H1 (cell line): ENCODE results near the gene PFKP. TPM values are rescaled to one million over a fixed set of nuclear protein-coding genes. Genes with fewer than 3 reads are reported as not detected.

Source experiments
- CTCF ChIA-PET: fragments of 300-600 bp; sonication (Branson Sonifier 250); formaldehyde crosslinking; loops from one replicate; lab custom pipeline; 2021; ENCODE audit not compliant: partially characterized antibody; lab: Charles Lee
- POLR2A ChIA-PET: fragments of 300-600 bp; sonication (Branson Sonifier 250); formaldehyde crosslinking; loops from one replicate; lab custom pipeline; 2021; ENCODE audit warnings: inconsistent platforms; ENCODE audit not compliant: partially characterized antibody; lab: Charles Lee
- DNase-seq, 2 experiments: peaks; one replicate each; pipeline versions ENCODE4 v3.0.0 to v3.0.0-alpha.2; 2010 to 2022; ENCODE audit warnings: low spot score in 2 of 2, low read depth in 1 of 2, mixed read lengths in 1 of 2
- FAIRE-seq: peaks from 2 replicates; lab custom pipeline; 2011; peaks lifted over from hg19 to GRCh38; lab: Jason Lieb, UNC
- H2AFZ ChIP-seq: 2 replicates; pipeline ENCODE4 v1.8.1; 2012; ENCODE audit warnings: low read length, inconsistent platforms
- H2AK5ac ChIP-seq: 2 replicates; pipeline ENCODE4 v1.6.1; 2013; ENCODE audit warnings: low read depth, low read length
- H2BK120ac ChIP-seq: replicated peaks from 2 replicates; pipeline ENCODE3; 2013; ENCODE audit warnings: low read depth, low read length, inconsistent platforms
- H2BK12ac ChIP-seq: 2 replicates; pipeline ENCODE4 v1.6.1; 2013; ENCODE audit warnings: low read depth, low read length
- H2BK15ac ChIP-seq: 2 replicates; pipeline ENCODE4 v1.6.1; 2013; ENCODE audit warnings: low read length
- H2BK20ac ChIP-seq: 2 replicates; pipeline ENCODE4 v1.6.1; 2013; ENCODE audit warnings: low read length
- H2BK5ac ChIP-seq: 2 replicates; pipeline ENCODE4 v1.6.1; 2013; ENCODE audit warnings: low read depth, low read length
- H3K14ac ChIP-seq: 2 replicates; pipeline ENCODE4 v1.6.1; 2013; ENCODE audit warnings: inconsistent platforms; ENCODE audit not compliant: insufficient read length
- H3K18ac ChIP-seq: 2 replicates; pipeline ENCODE4 v1.6.1; 2013; ENCODE audit warnings: low read length; ENCODE audit errors: extremely low read depth
- H3K23ac ChIP-seq: 2 replicates; pipeline ENCODE4 v1.6.1; 2013; ENCODE audit warnings: inconsistent platforms; ENCODE audit not compliant: insufficient read length
- H3K23me2 ChIP-seq: 2 replicates; pipeline ENCODE4 v1.6.1; 2013; ENCODE audit warnings: low read depth, low read length
- H3K27ac ChIP-seq: 2 replicates; pipeline ENCODE4 v1.6.1; 2011; ENCODE audit warnings: low read depth, low read length, inconsistent platforms
- H3K27me3 ChIP-seq, 4 experiments: replicated peaks in 1 of 4; 1 replicate in 1 of 4; 2 replicates in 3 of 4; pipeline versions ENCODE4 v1.6.1 to v1.8.1; 2011 to 2013; ENCODE audit warnings: low read length in 3 of 4, mild to moderate bottlenecking in 3 of 4, inconsistent platforms in 2 of 4, mixed read lengths in 2 of 4, moderate library complexity in 1 of 4; ENCODE audit not compliant: control insufficient read depth in 3 of 4, insufficient read depth in 3 of 4; ENCODE audit errors: extremely low read depth in 1 of 4
- H3K36me3 ChIP-seq, 4 experiments: 2 replicates each; pipeline versions ENCODE4 v1.6.1 to v1.8.1; 2011 to 2013; ENCODE audit warnings: mild to moderate bottlenecking in 4 of 4, low read length in 3 of 4, moderate library complexity in 2 of 4, control low read depth in 1 of 4, inconsistent platforms in 1 of 4; ENCODE audit not compliant: insufficient read depth in 4 of 4, control insufficient read depth in 2 of 4
- H3K4ac ChIP-seq: replicated peaks from 2 replicates; pipeline ENCODE3; 2013; ENCODE audit warnings: low read length, low read depth, mixed read lengths, inconsistent platforms; ENCODE audit not compliant: insufficient read length
- H3K4me1 ChIP-seq, 4 experiments: replicated peaks in 1 of 4; 1 replicate in 1 of 4; 2 replicates in 3 of 4; pipeline versions ENCODE4 v1.6.1 to v1.8.1; 2011 to 2013; ENCODE audit warnings: low read length in 3 of 4, inconsistent platforms in 2 of 4, mixed read lengths in 1 of 4; ENCODE audit not compliant: insufficient read depth in 4 of 4, control insufficient read depth in 3 of 4
- H3K4me2 ChIP-seq, 2 experiments: 2 replicates each; pipeline versions ENCODE4 v1.6.1 to v1.8.1; 2011 to 2013; ENCODE audit warnings: low read depth in 2 of 2, low read length in 2 of 2, control low read depth in 1 of 2, inconsistent platforms in 1 of 2, mild to moderate bottlenecking in 1 of 2; ENCODE audit not compliant: insufficient read depth in 1 of 2
- H3K4me3 ChIP-seq, 4 experiments: fragments of 200-600, 300-600 bp in 1 of 4; sonication (generic), shearing (Covaris generic), sonication (Bioruptor Twin) in 1 of 4; 2 replicates each; pipeline versions ENCODE4 v1.5.1 to v1.8.1; 2011 to 2016; ENCODE audit warnings: low read length in 4 of 4, low read depth in 3 of 4, control low read depth in 2 of 4, inconsistent platforms in 2 of 4, mild to moderate bottlenecking in 2 of 4, mixed read lengths in 1 of 4, moderate library complexity in 1 of 4; ENCODE audit not compliant: insufficient read depth in 2 of 4; ENCODE audit errors: extremely low read depth in 1 of 4
- H3K56ac ChIP-seq: replicated peaks from 2 replicates; pipeline ENCODE3; 2013; ENCODE audit warnings: low read depth, mild to moderate bottlenecking, mixed read lengths, low read length, inconsistent platforms; ENCODE audit not compliant: insufficient read length
- H3K79me1 ChIP-seq: 2 replicates; pipeline ENCODE4 v1.6.1; 2013; ENCODE audit warnings: low read depth, low read length, control low read depth
- H3K79me2 ChIP-seq, 2 experiments: 2 replicates each; pipeline versions ENCODE4 v1.6.1 to v1.8.1; 2012 to 2013; ENCODE audit warnings: low read length in 2 of 2, mild to moderate bottlenecking in 2 of 2, inconsistent platforms in 1 of 2; ENCODE audit not compliant: insufficient read depth in 2 of 2, control insufficient read depth in 1 of 2
- H3K9ac ChIP-seq, 4 experiments: replicated peaks in 1 of 4; 1 replicate in 1 of 4; 2 replicates in 3 of 4; pipeline versions ENCODE4 v1.6.1 to v1.8.1; 2011 to 2013; ENCODE audit warnings: low read depth in 3 of 4, low read length in 3 of 4, control low read depth in 2 of 4, mild to moderate bottlenecking in 2 of 4, moderate library complexity in 2 of 4, inconsistent platforms in 1 of 4; ENCODE audit errors: extremely low read depth in 1 of 4
- H3K9me3 ChIP-seq, 2 experiments: 2 replicates each; pipeline versions ENCODE4 v1.6.1 to v1.8.1; 2012 to 2013; ENCODE audit warnings: mild to moderate bottlenecking in 2 of 2, moderate library complexity in 2 of 2, control low read depth in 1 of 2, inconsistent platforms in 1 of 2, low read depth in 1 of 2, low read length in 1 of 2, mixed read lengths in 1 of 2; ENCODE audit not compliant: insufficient read depth in 2 of 2
- H4K20me1 ChIP-seq, 2 experiments: replicated peaks in 1 of 2; 2 replicates each; pipeline versions ENCODE3 to v1.8.1; 2011 to 2013; ENCODE audit warnings: inconsistent platforms in 2 of 2, low read length in 2 of 2, mild to moderate bottlenecking in 1 of 2; ENCODE audit not compliant: insufficient read depth in 2 of 2, control insufficient read depth in 1 of 2
- H4K5ac ChIP-seq: 2 replicates; pipeline ENCODE4 v1.6.1; 2013; ENCODE audit warnings: low read length, low read depth, mixed read lengths, inconsistent platforms; ENCODE audit not compliant: insufficient read length
- H4K8ac ChIP-seq: 2 replicates; pipeline ENCODE4 v1.8.0; 2013; ENCODE audit warnings: mild to moderate bottlenecking, moderate library complexity, low read length, inconsistent platforms; ENCODE audit not compliant: insufficient read depth; ENCODE audit errors: extremely low read depth
- H4K91ac ChIP-seq: replicated peaks from 2 replicates; pipeline ENCODE3; 2013; ENCODE audit warnings: low read length, mixed read lengths, inconsistent platforms; ENCODE audit not compliant: insufficient read length
- BCL11A ChIP-seq, 2 experiments: IDR thresholded peaks; one replicate each; pipeline ENCODE4 v1.6.1; 2011; ENCODE audit warnings: low read depth in 2 of 2, low read length in 2 of 2, mild to moderate bottlenecking in 2 of 2
- CHD2 ChIP-seq: IDR thresholded peaks from 2 replicates; pipeline ENCODE4 v1.6.1; 2012; ENCODE audit warnings: low read length, improper control_type of control experiment
- CREB1 ChIP-seq: IDR thresholded peaks from 2 replicates; pipeline ENCODE4 v1.6.1; 2012; ENCODE audit warnings: inconsistent platforms
- KDM1A ChIP-seq: fragments of 200-600, 300-600 bp; sonication (generic); IDR thresholded peaks from 2 replicates; pipeline ENCODE4 v1.7.1; 2016; ENCODE audit warnings: mild to moderate bottlenecking, low read length, borderline replicate concordance
- NRF1 ChIP-seq: IDR thresholded peaks from 2 replicates; pipeline ENCODE4 v1.6.1; 2011; ENCODE audit warnings: mild to moderate bottlenecking, low read depth, low read length, improper control_type of control experiment
- POLR2A ChIP-seq, 2 experiments: IDR thresholded peaks; 1 replicate in 1 of 2; 2 replicates in 1 of 2; pipeline ENCODE4 v1.6.1; 2011; ENCODE audit warnings: low read depth in 2 of 2, low read length in 2 of 2, mild to moderate bottlenecking in 2 of 2; ENCODE audit errors: control extremely low read depth in 1 of 2
- RAD21 ChIP-seq, 2 experiments: IDR thresholded peaks in 1 of 2; conservative IDR thresholded peaks in 1 of 2; 2 replicates each; pipeline ENCODE4 v1.6.1; 2011; ENCODE audit warnings: low read depth in 2 of 2, low read length in 2 of 2, improper control_type of control experiment in 1 of 2, inconsistent platforms in 1 of 2, mild to moderate bottlenecking in 1 of 2, moderate library complexity in 1 of 2
- RXRA ChIP-seq: IDR thresholded peaks from 2 replicates; pipeline ENCODE4 v1.6.1; 2011; ENCODE audit warnings: low read depth, mild to moderate bottlenecking, low read length, moderate library complexity; ENCODE audit not compliant: insufficient read depth
- SIX5 ChIP-seq: IDR thresholded peaks from 2 replicates; pipeline ENCODE4 v1.6.1; 2011; ENCODE audit warnings: mild to moderate bottlenecking, low read depth, low read length
- SP4 ChIP-seq: IDR thresholded peaks from 2 replicates; pipeline ENCODE4 v1.6.1; 2012; ENCODE audit warnings: low read length, inconsistent platforms
- TAF1 ChIP-seq: IDR thresholded peaks from 2 replicates; pipeline ENCODE4 v1.6.1; 2011; ENCODE audit warnings: mild to moderate bottlenecking, low read depth, low read length
- TBP ChIP-seq: IDR thresholded peaks from 2 replicates; pipeline ENCODE4 v1.6.1; 2011; ENCODE audit warnings: low read depth, low read length, improper control_type of control experiment
- YY1 ChIP-seq: IDR thresholded peaks from 2 replicates; pipeline ENCODE4 v1.6.1; 2011; ENCODE audit warnings: low read depth, mild to moderate bottlenecking, low read length
- WGBS, 2 experiments: shearing (Covaris generic) in 1 of 2; methylation state at CpG; one replicate each; pipeline versions ENCODE4 v1.1.6 to v1.1.7; 2013 to 2015; ENCODE audit warnings: low lambda C conversion rate in 2 of 2, mixed read lengths in 2 of 2, inconsistent platforms in 1 of 2, low coverage in 1 of 2, missing lambda C conversion rate in 1 of 2; ENCODE audit not compliant: insufficient replicate concordance in 2 of 2, insufficient coverage in 1 of 2, insufficient read length in 1 of 2; ENCODE audit errors: extremely low coverage in 1 of 2, missing lambda C conversion rate in 1 of 2; 5-methylcytosine and 5-hydroxymethylcytosine counted together
- polyA plus RNA-seq, 7 experiments: library from polyadenylated mRNA; depleted of rRNA in 3 of 7; stranded (reverse) in 5 of 7; unstranded in 2 of 7; fragments of >200 nt in 5 of 7; fragments of 200-250 nt in 2 of 7; gene quantifications; 1 replicate in 5 of 7; 2 replicates in 1 of 7; 4 replicates in 1 of 7; pipeline versions ENCODE4 v1.2.1 to v1.2.3, GENCODE V29; 2011 to 2013; ENCODE audit warnings: missing spikeins in 2 of 7, mixed read lengths in 2 of 7
- total RNA-seq: library from RNA; stranded (reverse); fragmentation: NEBNext Ultra II Directional; extraction: Animal tissue kit (Norgen Biotek cat#: 25700); gene quantifications from 2 replicates; pipeline ENCODE4 v1.2.1, GENCODE V29; 2021
- TF ChIP-seq, protein P1 (sequence below), 3 experiments: IDR thresholded peaks; 1 replicate in 2 of 3; 2 replicates in 1 of 3; pipeline versions ENCODE4 v1.5.1 to v1.6.1; 2011; ENCODE audit warnings: low read length in 3 of 3, mild to moderate bottlenecking in 3 of 3, inconsistent platforms in 2 of 3, low read depth in 1 of 3, moderate library complexity in 1 of 3; ENCODE audit not compliant: insufficient read depth in 1 of 3; ENCODE audit errors: control extremely low read depth in 1 of 3

The PFKP gene
- total and polyA plus RNA-seq, 2 of the 8 experiments (the other 6 are each of a cell fraction or from before 2014, with no cell fraction given), result 51.2 to 128 TPM

DNA sequence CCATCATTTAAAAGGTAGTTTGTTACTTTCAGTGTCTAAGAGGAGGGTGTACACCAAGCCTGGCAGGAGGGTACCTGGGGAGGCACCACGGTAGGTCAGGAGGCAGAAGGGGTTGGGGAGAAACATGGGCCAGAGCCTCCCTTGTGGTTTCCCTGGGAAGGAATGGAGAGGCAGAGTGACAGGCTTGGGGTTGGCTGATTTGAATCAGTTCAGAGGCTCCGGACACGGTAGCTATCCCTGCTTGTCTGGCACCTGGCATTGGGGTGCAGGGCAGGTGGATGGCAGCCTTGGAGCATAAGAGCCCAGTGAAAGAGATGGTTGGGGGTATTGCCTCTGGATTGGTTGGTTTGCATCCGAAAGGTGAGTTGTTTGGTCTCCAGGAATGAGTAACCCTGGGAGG lies 30.2 kb upstream of the PFKP start:
- FAIRE-seq (no peak), DNase-seq (no peak)
- no peaks in the 10 kb centered on the region for H3K4me1 ChIP-seq
- no peak overlapping the region for H3K4me2 ChIP-seq
- ChIA-PET CTCF (interaction anchor here (0.9 to 1.0 kb wide), 2 partner anchors 47 to 109 kb away, joined by 3 read pairs; no protein-coding TSS in a partner anchor), POLR2A (no interaction called here)
- H3K9ac ChIP-seq, result no peak overlapping the region
- H3K18ac ChIP-seq, result no peak overlapping the region
- H3K4me3 ChIP-seq, result no peak overlapping the region
- H3K79me1 ChIP-seq, result no peaks in the 10 kb centered on the region
- no peaks in the 10 kb centered on the region for H3K27me3 ChIP-seq
- H2BK5ac ChIP-seq, result no peak overlapping the region
- no peak overlapping the region for H4K8ac ChIP-seq
- H3K14ac ChIP-seq, result no peak overlapping the region
- H2BK15ac ChIP-seq, result no peak overlapping the region
- H2AFZ ChIP-seq, result no peak overlapping the region
- no peaks in the 10 kb centered on the region for H4K20me1 ChIP-seq
- no peaks in the 10 kb centered on the region for H3K23me2 ChIP-seq
- H3K36me3 ChIP-seq, result no peaks in the 10 kb centered on the region
- 84% methylated on average over 4 of the region's 4 CpGs; no CpG with 5 or more reads in 1 of the 2 experiments for WGBS, 2 experiments
- no peak overlapping the region for H3K56ac ChIP-seq
- no peak overlapping the region for H2BK120ac ChIP-seq
- H3K27ac ChIP-seq, result no peak overlapping the region
- H3K79me2 ChIP-seq, result no peaks in the 10 kb centered on the region
- H3K9me3 ChIP-seq, result peaks cover 0 to 7% of the 10 kb centered on the region in 2 experiments; a peak in 2 of 4 replicates
- no peak overlapping the region for H2AK5ac ChIP-seq
- no peak overlapping the region for H3K4ac ChIP-seq
- no peak overlapping the region for H4K5ac ChIP-seq
- no peak overlapping the region for H2BK12ac ChIP-seq
- H4K91ac ChIP-seq, result no peak overlapping the region
- H2BK20ac ChIP-seq, result no peak overlapping the region
- no peak overlapping the region for H3K23ac ChIP-seq
- TF ChIP-seq, protein P1, sequence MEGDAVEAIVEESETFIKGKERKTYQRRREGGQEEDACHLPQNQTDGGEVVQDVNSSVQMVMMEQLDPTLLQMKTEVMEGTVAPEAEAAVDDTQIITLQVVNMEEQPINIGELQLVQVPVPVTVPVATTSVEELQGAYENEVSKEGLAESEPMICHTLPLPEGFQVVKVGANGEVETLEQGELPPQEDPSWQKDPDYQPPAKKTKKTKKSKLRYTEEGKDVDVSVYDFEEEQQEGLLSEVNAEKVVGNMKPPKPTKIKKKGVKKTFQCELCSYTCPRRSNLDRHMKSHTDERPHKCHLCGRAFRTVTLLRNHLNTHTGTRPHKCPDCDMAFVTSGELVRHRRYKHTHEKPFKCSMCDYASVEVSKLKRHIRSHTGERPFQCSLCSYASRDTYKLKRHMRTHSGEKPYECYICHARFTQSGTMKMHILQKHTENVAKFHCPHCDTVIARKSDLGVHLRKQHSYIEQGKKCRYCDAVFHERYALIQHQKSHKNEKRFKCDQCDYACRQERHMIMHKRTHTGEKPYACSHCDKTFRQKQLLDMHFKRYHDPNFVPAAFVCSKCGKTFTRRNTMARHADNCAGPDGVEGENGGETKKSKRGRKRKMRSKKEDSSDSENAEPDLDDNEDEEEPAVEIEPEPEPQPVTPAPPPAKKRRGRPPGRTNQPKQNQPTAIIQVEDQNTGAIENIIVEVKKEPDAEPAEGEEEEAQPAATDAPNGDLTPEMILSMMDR (IDR thresholded peaks at IDR 0.05; ENCODE audit: control extremely low read depth in 1 of 3, insufficient read depth in 1 of 3, low read depth in 1 of 3, low read length in 3 of 3), result no peak
- TF ChIP-seq TBP (no peak), SIX5 (no peak), NRF1 (no peak), BCL11A (IDR thresholded peaks at IDR 0.05; ENCODE audit: low read depth in 2 of 2, low read length in 2 of 2) (no peak), CREB1 (no peak), RAD21 (IDR thresholded peaks at IDR 0.05 in 1 of 2, conservative IDR thresholded peaks at IDR 0.05 in 1 of 2; ENCODE audit: low read depth in 2 of 2, low read length in 2 of 2) (no peak), CHD2 (no peak), RXRA (no peak), TAF1 (no peak), KDM1A (no peak), YY1 (no peak), SP4 (no peak), POLR2A (IDR thresholded peaks at IDR 0.05; ENCODE audit: control extremely low read depth in 1 of 2, low read depth in 2 of 2, low read length in 2 of 2) (no peak)
